ENCODE measurements around the gene RALGPS1.

The RALGPS1 gene

GRCh38 chr9:126957687-126958053 is 43.1 kb downstream of the RALGPS1 start:
- DNase-seq: no peak

- DNase-seq: no peak
Observed at GRCh38 chr9:126959336-126959735, 44.8 kb downstream of the RALGPS1 start.

DNA sequence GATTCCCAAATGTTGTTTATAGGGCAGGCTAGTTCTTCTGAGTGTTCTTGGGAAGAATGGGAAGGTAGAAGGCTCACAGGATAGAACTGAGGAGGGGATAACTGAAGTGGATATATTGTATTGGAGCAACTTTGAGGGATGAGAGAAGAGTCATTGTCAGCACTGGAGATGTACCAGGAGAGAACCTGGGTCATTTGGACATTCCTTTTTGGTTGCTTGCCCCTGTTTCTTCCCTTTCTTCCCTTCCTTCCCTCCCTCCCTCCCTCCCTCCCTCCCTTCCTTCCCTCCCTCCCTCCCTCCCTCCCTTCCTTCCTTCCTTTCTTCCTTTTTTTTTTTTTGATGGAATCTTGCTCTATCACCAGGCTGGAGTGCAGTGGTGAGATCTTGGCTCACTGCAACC is 45.3 kb downstream of the RALGPS1 start:
- DNase-seq: no peak

DNA sequence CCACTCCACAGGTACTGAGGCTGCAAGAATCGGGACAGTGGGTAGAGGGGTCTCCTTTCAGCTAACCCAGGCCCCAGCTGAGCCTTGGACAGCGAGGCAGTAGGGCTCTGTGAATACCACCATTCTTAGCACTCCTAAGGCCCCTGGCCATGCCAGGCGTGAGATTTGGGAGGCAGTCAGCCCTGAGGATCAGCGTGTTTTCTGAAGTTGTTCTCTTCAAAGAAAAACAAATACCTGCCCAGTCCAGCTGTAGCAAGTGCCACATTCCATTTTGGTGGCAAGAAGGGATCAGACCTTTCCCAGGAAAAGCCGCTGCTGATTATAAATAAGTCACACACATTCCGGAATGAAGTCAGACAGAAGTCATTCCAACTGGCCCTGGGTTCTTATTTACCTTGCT is 47.8 kb downstream of the RALGPS1 start:
- no peak for DNase-seq

- DNase-seq: no peak
Observed at GRCh38 chr9:126965077-126965476, 50.5 kb downstream of the RALGPS1 start.

DNA sequence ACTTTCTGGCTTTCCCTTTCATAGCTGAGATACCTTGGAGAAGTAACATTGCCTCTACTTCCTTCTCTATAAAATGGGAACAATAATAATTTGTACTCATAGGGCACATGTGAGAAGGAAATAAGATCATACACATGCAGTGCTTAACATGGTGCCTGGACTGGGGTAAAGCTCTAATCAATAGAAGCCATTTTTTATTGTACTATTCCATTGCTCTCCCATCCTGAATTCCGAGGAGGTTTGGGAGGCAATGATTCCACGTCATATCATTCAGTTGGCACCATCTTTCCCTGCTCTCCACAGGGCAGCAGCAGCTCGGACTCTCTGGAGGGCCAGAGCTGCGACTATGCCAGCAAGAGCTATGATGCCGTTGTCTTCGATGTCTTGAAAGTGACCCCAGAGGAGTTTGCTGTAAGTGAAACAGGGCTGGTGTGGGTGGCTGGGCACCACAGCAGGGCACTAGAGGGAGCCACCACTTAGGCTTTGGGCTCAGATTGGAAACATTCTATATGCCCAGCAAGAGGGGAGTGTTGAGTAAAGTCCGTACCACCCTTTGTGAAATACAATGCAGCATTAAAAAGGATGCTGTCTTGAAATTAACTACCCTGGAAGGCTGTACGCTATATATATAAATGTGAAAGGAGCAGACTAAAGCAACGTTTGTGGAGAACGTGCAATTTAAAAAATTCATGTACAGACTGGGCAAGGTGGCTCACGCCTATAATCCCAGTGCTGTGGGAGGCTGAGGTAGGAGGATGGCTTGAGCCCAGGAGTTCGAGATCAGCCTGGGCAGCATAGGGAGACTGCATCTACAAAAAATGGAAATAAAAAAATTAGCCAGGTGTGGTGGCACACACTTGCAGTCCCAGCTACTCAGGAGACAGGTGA is 51.2 kb downstream of the RALGPS1 start:
- DNase-seq: peak in 3 of 5 experiments; percentile 7 to 63 (median 24)

DNA sequence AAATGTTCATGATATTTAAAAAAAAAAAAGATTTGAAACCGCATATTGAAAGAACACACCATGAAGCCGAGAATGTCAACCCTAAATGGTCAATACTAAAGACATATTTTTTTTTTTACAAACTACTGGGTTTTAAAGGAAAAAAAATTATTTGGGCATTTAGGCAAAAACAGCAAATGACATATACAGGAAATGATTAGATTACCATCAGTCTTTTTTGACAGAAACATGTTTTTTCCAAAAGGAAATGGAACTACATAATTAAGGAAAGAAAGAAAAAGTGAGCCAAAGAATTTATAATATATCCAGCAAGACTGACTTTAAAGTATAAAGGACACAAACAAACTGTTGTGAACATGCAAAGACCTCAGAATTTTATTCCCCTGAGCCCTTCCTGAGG is 56.7 kb downstream of the RALGPS1 start:
- DNase-seq: no peak

GRCh38 chr9:126973651-126974529 is 59.3 kb downstream of the RALGPS1 start:
- DNase-seq: peak in 1 of 5 experiments; percentile 53

DNA sequence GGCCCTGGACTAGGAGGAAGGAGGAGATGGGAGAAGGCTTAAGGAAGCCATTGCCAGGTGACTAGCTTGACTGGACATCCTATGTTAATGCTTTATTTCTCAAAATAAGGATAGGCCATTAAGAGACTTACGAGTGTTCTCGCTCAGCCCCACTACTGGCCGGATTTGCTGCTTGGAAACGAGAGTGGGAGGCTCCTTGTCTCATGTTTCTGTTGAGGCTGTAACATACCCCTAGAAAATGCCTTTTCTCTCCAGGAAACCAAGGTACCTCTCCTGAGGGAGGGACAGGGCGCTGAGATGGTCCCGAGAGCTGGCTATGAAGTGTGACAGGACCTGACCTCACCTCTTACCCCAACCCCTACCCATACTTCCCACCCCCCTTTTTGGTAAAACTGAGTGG is 60.0 kb downstream of the RALGPS1 start:
- DNase-seq: no peak

GRCh38 chr9:126975327-126976220 is 61.0 kb downstream of the RALGPS1 start:
- no peak for DNase-seq

GRCh38 chr9:126979461-126979860 is 64.9 kb downstream of the RALGPS1 start:
- no peak for DNase-seq

- DNase-seq: no peak
Observed at GRCh38 chr9:126980231-126980630, 65.6 kb downstream of the RALGPS1 start.

GRCh38 chr9:126981218-126981617 is 66.6 kb downstream of the RALGPS1 start:
- DNase-seq: no peak

DNA sequence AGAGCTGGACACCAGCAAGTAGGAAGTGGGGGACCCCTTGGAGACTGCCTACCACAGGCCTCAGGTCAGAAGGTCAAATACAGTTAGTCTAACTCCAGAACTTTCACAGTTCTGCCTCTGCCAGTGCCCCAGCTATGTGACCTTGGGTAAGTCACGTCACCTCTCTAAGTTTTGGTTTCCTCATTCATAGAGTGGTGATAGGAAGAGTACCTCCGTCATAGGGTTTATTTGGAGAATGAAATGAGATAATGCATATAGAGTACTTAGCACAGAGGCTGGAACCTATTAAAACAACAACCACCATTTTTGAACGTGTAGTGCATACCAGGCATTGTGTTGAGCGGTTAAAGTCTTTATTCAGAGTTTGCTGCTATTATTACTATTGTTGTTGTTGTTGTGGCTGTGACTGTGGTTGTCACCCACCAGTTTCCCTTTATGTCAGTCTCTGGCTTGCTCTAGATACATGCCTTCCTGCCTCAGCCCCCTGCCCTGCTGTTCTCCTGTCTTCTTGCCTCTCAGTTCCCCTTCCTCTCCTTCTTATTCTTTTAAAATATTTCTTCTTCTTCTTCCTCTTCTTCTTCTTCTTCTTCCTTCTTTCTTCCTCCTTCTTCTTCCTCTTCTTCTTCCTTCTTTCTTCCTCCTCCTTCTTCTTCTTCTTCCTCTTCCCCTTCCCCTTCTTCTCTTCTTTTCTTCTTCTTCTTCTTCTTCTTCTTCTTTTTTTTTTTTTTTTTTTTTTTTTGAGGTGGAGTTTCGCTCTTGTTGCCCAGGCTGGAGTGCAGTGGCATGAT is 67.8 kb downstream of the RALGPS1 start:
- DNase-seq: peak in 2 of 5 experiments; percentile 52 to 74

- DNase-seq: no peak
Observed at GRCh38 chr9:126983767-126984166, 69.2 kb downstream of the RALGPS1 start.

- DNase-seq: no peak
Observed at GRCh38 chr9:126984969-126985368, 70.4 kb downstream of the RALGPS1 start.

DNA sequence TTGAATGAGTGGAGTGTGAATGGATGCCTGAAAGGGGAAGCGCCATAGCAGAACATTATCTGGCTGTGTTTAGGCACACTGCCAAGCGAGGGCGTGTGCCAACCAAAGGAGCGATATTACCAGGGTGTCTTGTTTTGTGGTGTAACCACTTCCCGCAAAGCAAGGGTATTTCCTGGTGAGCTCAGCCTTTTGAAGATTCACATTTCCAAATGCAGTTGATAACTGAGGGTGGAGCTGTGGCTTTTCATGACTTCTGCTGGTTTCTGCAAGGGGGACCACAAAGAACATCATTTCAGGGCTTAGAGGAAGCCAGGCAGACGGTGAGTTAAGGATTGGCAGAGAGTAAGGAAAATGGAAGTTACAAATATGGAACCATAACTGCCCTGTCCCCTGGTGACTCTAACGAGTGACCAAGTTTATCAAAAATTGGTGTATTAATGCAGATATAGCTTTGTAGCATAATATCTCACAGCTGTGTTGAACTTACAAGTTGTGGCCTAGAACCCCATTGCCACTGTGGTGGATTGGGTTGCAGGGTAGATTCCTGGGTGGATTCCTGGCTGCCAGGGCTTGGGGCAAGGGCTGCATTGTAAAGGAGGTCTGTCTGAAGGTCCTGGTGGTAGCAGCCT is 71.4 kb downstream of the RALGPS1 start:
- DNase-seq: peak; percentile 38 to 99 (median 72)

GRCh38 chr9:126986506-126986951 is 71.9 kb downstream of the RALGPS1 start:
- peak in 1 of 5 experiments; percentile 78 for DNase-seq

GRCh38 chr9:126988857-126989256 is 74.3 kb downstream of the RALGPS1 start:
- DNase-seq: no peak

- DNase-seq: no peak
Observed at GRCh38 chr9:126989847-126990842, 75.6 kb downstream of the RALGPS1 start.
